ENCODE results near the gene NXNL1. TPM values are rescaled to one million over a fixed set of nuclear protein-coding genes. Genes with fewer than 3 reads are reported as not detected.
"Not testable (repeated sequence)": the region's sequence is repeated elsewhere in the genome, so short reads cannot be mapped to it uniquely, and the experiment has no call there.

NXNL1 gene
- not detected for polyA plus RNA-seq (2012; ENCODE audit: insufficient read depth, insufficient read length, low read depth)

DNA sequence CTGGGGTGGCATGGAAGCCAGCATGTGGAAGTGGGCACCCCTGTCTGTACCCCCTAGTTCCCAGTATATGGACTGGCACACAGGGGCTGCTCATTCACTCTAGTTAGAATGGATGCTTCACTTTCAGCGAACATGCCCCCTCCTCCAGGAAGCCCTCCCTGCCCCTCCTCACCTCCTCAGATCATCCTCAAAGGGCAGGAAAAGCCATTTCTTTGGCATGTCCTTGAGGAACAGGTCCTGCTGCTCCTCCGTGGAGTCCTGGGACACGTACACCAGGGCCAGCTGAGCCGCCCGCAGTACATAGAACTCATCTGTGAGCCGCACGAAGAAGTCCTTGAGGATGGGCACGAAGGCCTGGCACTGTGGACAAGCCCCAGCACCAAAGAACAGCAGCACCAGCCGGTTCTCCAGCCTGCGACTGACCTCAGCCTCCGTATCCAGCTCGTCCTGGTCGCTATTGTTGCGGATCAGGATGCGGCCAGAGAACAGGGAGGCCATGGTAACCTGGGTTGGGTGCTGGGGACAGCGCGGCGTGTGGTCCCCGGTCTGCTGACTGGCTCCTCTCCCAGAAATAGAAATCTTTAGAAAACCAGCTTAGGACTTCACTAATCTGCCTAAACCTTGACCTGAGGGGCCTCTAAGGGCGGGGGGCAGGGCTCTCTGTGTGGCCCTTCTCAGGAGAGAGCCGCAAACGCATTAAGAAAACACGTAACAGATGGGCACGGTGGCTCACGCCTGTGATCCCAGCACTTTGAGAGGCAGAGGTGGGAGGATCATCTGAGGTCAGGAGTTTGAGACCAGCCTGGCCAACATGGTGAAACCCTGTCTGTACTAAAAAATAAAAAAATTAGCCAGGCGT lies at the start of gene NXNL1:
NXNL1 (minus strand) TSS at position 555 of the 859 bp plus-strand sequence; CDS start at position 498, 57 bp downstream.
- Histone ChIP-seq H3K4me1 (no peaks in the 10 kb centered on the region), H3K9me3 (no peaks in the 10 kb centered on the region), H3K36me3 (no peaks in the 10 kb centered on the region), H3K4me3 (ENCODE audit: low read depth, low read length) (no peak within 1 kb of the TSS), H3K27me3 (peaks cover 40% of the 10 kb centered on the region)
- DNase-seq, result no peak
- no peak for TF ChIP-seq CTCF (IDR thresholded peaks at IDR 0.05; ENCODE audit: low read depth, low read length)

DNA sequence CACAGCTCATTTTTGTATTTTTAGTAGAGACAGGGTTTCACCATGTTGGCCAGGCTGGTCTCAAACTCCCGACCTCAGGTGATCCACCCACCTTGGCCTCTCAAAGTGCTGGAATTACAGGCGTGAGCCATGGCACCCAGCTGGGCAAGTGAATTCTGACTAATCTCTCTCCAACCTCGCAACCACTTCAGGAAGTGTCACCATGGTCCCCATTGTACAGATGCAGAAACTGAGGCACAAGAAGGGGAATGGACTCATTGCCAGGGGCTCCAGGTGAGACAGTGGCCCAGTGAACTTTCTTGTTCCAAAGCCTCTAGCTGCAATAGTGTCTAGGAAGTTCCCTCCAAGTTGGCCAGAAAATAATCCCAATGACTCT lies 47.8 kb upstream of the NXNL1 start:
- not testable (repeated sequence) for DNase-seq; H3K9me3 ChIP-seq; H3K36me3 ChIP-seq; H3K4me3 ChIP-seq (ENCODE audit: low read depth, low read length); H3K4me1 ChIP-seq; H3K27me3 ChIP-seq

- Histone ChIP-seq H3K27me3 (no peaks in the 10 kb centered on the region), H3K4me1 (no peaks in the 10 kb centered on the region), H3K36me3 (no peaks in the 10 kb centered on the region), H3K4me3 (ENCODE audit: low read depth, low read length) (no peak overlapping the region), H3K9me3 (no peaks in the 10 kb centered on the region)
- no peak for TF ChIP-seq CTCF (IDR thresholded peaks at IDR 0.05; ENCODE audit: low read depth, low read length)
- DNase-seq, result no peak
Observed at GRCh38 chr19:17506745-17507144, 46.0 kb upstream of the NXNL1 start.

GRCh38 chr19:17505223-17505622 lies 44.5 kb upstream of the NXNL1 start:
- no peak overlapping the region for H3K4me3 ChIP-seq (ENCODE audit: low read depth, low read length)

DNA sequence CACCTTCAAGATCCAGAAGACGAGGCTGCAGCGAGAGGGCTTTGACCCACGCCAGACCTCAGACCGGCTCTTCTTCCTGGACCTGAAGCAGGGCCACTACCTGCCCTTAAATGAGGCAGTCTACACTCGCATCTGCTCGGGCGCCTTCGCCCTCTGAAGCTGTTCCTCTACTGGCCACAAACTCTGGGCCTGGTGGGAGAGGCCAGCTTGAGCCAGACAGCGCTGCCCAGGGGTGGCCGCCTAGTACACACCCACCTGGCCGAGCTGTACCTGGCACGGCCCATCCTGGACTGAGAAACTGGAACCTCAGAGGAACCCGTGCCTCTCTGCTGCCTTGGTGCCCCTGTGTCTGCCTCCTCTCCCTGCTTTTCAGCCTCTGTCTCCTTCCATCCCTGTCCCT lies 43.7 kb upstream of the NXNL1 start:
- Histone ChIP-seq H3K4me1 (no peaks in the 10 kb centered on the region), H3K27me3 (no peaks in the 10 kb centered on the region), H3K36me3 (no peaks in the 10 kb centered on the region), H3K9me3 (no peaks in the 10 kb centered on the region), H3K4me3 (ENCODE audit: low read depth, low read length) (no peak overlapping the region)
- no peak for DNase-seq
- no peak for TF ChIP-seq CTCF (IDR thresholded peaks at IDR 0.05; ENCODE audit: low read depth, low read length)

More at GRCh38 chr19:17505223-17505622, 44.5 kb upstream of the NXNL1 start:
- Histone ChIP-seq H3K27me3 (no peaks in the 10 kb centered on the region), H3K36me3 (no peaks in the 10 kb centered on the region), H3K9me3 (no peaks in the 10 kb centered on the region), H3K4me1 (no peaks in the 10 kb centered on the region)
- TF ChIP-seq CTCF (IDR thresholded peaks at IDR 0.05; ENCODE audit: low read depth, low read length), result no peak
- no peak for DNase-seq

DNA sequence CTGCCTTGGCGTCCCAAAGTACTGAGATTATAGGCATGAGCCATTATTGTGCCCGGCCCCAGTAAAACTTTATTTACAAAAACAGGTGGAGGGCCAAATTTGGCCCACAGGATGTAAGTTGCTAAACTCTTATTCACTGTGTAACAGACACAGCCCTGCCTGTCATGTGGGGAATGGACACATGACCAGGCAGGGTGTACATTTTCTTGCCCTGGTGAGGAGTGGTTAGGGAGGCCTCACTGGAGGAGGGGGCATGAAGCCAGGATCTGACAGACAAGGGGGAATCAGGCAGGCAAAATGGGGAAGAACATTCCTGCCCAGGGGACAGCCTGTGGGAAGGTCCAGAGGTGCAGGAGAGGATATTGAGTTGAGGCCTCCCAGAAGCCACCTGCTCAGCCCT lies 43.3 kb upstream of the NXNL1 start:
- no peak for DNase-seq
- Histone ChIP-seq H3K4me1 (no peaks in the 10 kb centered on the region), H3K4me3 (ENCODE audit: low read depth, low read length) (no peak overlapping the region), H3K27me3 (no peaks in the 10 kb centered on the region), H3K9me3 (no peaks in the 10 kb centered on the region), H3K36me3 (no peaks in the 10 kb centered on the region)
- no peak for TF ChIP-seq CTCF (IDR thresholded peaks at IDR 0.05; ENCODE audit: low read depth, low read length)

All from BE2C (cell line).